ENCODE data around the gene CST9. TPM values are rescaled to one million over a fixed set of nuclear protein-coding genes. Genes with fewer than 3 reads are reported as not detected.

The CST9 gene
- total RNA-seq (not detected), polyA plus RNA-seq (not detected)
- long read RNA-seq, donor 1, result 0 reads
- long read RNA-seq, donor 2, result 0 reads

- no peaks in the 10 kb centered on the region for H3K36me3 ChIP-seq (ENCODE audit: insufficient read depth in 1 of 2, low read depth in 1 of 2)
- TF ChIP-seq CTCF (IDR thresholded peaks at IDR 0.05), result no peak
- H3K4me3 ChIP-seq, result no peak within 1 kb of the TSS
- H3K9me3 ChIP-seq, result no peaks in the 10 kb centered on the region
- H3K4me1 ChIP-seq, result no peaks in the 10 kb centered on the region
- intact Hi-C loops (cut with DNase I), result loop anchor here (2.0 to 10.0 kb wide), 3 partner anchors 163 to 261 kb away; no protein-coding TSS in a partner anchor
- DNase-seq (no peak), ATAC-seq (peak in 1 of 4 donors; percentile 15)
- no peak within 1 kb of the TSS for H3K27ac ChIP-seq
- H3K27me3 ChIP-seq (ENCODE audit: insufficient read depth in 3 of 3, low read length in 2 of 3), result peaks cover 0 to 3% (median 0%) of the 10 kb centered on the region in 3 donors
- 63 to 65% (median 64%) methylated on average over 14 to 16 of the region's 16 CpGs for WGBS, 3 donors
Measured at GRCh38 chr20:23605867-23606651, at the start of gene CST9. Gene CST9, minus strand, starts transcription at chr20:23605917. Its CDS starts 53 bp downstream, at chr20:23605864.

- H3K27me3 ChIP-seq (ENCODE audit: insufficient read depth in 3 of 3, low read length in 2 of 3), result no peaks in the 10 kb centered on the region
- no peaks in the 10 kb centered on the region for H3K9me3 ChIP-seq
- no peak overlapping the region for H3K4me3 ChIP-seq
- DNase-seq (no peak), ATAC-seq (no peak)
- no peaks in the 10 kb centered on the region for H3K36me3 ChIP-seq (ENCODE audit: insufficient read depth in 1 of 2, low read depth in 1 of 2)
- TF ChIP-seq CTCF (IDR thresholded peaks at IDR 0.05), result no peak
- 51 to 61% (median 55%) methylated on average over 4 of the region's 4 CpGs for WGBS, 3 donors
- H3K4me1 ChIP-seq, result peaks cover 11% of the 10 kb centered on the region
- intact Hi-C loops (cut with DNase I), result no loop called here
- H3K27ac ChIP-seq, result no peak overlapping the region
Measured at GRCh38 chr20:23654717-23655116, 49.0 kb upstream of the CST9 start.

- Histone ChIP-seq H3K4me1 (peaks cover 10% of the 10 kb centered on the region), H3K9me3 (no peaks in the 10 kb centered on the region), H3K36me3 (ENCODE audit: insufficient read depth in 1 of 2, low read depth in 1 of 2) (no peaks in the 10 kb centered on the region), H3K4me3 (no peak overlapping the region), H3K27ac (no peak overlapping the region), H3K27me3 (ENCODE audit: insufficient read depth in 3 of 3, low read length in 2 of 3) (no peaks in the 10 kb centered on the region)
- ATAC-seq (no peak), DNase-seq (no peak)
- 41 to 73% (median 70%) methylated on average over 2 of the region's 2 CpGs for WGBS, 3 donors
- intact Hi-C loops (cut with DNase I), result no loop called here
- no peak for TF ChIP-seq CTCF (IDR thresholded peaks at IDR 0.05)
Measured at GRCh38 chr20:23654000-23654399, 48.3 kb upstream of the CST9 start.

- no peak for DNase-seq
- intact Hi-C loops (cut with DNase I), result no loop called here
- Histone ChIP-seq H3K9me3 (no peaks in the 10 kb centered on the region), H3K27ac (no peak overlapping the region), H3K4me1 (peaks cover 10% of the 10 kb centered on the region), H3K4me3 (no peak overlapping the region), H3K27me3 (ENCODE audit: insufficient read depth in 3 of 3, low read length in 2 of 3) (no peaks in the 10 kb centered on the region), H3K36me3 (ENCODE audit: insufficient read depth in 1 of 2, low read depth in 1 of 2) (no peaks in the 10 kb centered on the region)
- 84 to 94% (median 94%) methylated on average over 3 of the region's 3 CpGs for WGBS, 3 donors
- no peak for ATAC-seq
- TF ChIP-seq CTCF (IDR thresholded peaks at IDR 0.05), result no peak
Measured at GRCh38 chr20:23653400-23653938, 47.8 kb upstream of the CST9 start.

Measured in psoas muscle (tissue), 8 donors.